Panc1 (cell line): Measurements from ENCODE around the gene ABCC12. TPM values are rescaled to one million over a fixed set of nuclear protein-coding genes. Genes with fewer than 3 reads are reported as not detected.

ENCODE experiments used
- ATAC-seq: fragments of 200-7000 bp; cut with Tn5 transposase; 2 replicates; pipeline ENCODE4 v1.9.1; 2020; ENCODE audit warnings: mild to moderate bottlenecking, moderate library complexity
- BruUV-seq: library from RNA; stranded (reverse); fragments of 400-500 nt; replicated peaks from 2 replicates; lab custom pipeline; 2021; lab: Mats Ljungman, UMichigan
- CTCF ChIA-PET: fragments of 300-600 bp; sonication (Branson Sonifier 250); formaldehyde crosslinking; loops from one replicate; lab custom pipeline; 2022; ENCODE audit warnings: antibody characterized with exemption; lab: Charles Lee
- POLR2A ChIA-PET: fragments of 300-600 bp; sonication (Branson Sonifier 250); formaldehyde crosslinking; loops from one replicate; lab custom pipeline; 2022; ENCODE audit warnings: antibody characterized with exemption; lab: Charles Lee
- DNase-seq: peaks from one replicate; pipeline ENCODE4 v3.0.0-alpha.2; 2010; ENCODE audit warnings: low read depth, low spot score
- H3K27ac ChIP-seq: 2 replicates; pipeline ENCODE4 v1.5.1; 2011; ENCODE audit warnings: mild to moderate bottlenecking, low read length, inconsistent platforms
- H3K27me3 ChIP-seq: fragments of 200-500 bp; sonication (Bioruptor generic); 2 replicates; pipeline ENCODE4 v1.6.0; 2014; ENCODE audit warnings: low read length, inconsistent platforms; ENCODE audit not compliant: control insufficient read depth, insufficient read depth
- H3K36me3 ChIP-seq: fragments of 200-500 bp; sonication (Bioruptor generic); 2 replicates; pipeline ENCODE4 v1.5.1; 2014; ENCODE audit warnings: inconsistent platforms, mild to moderate bottlenecking, low read length, moderate library complexity; ENCODE audit not compliant: control insufficient read depth, insufficient read depth
- H3K4me1 ChIP-seq: 2 replicates; pipeline ENCODE4 v1.5.1; 2011; ENCODE audit warnings: inconsistent platforms, mild to moderate bottlenecking, low read length, moderate library complexity; ENCODE audit not compliant: control insufficient read depth, insufficient read depth
- H3K4me3 ChIP-seq, 2 experiments: 2 replicates each; pipeline ENCODE4 v1.5.1; 2011 to 2012; ENCODE audit warnings: low read depth in 2 of 2, low read length in 2 of 2, mild to moderate bottlenecking in 2 of 2, inconsistent platforms in 1 of 2, moderate library complexity in 1 of 2
- H3K9me3 ChIP-seq: fragments of 200-500 bp; sonication (Bioruptor generic); 2 replicates; pipeline ENCODE4 v1.5.1; 2014; ENCODE audit warnings: low read depth, mild to moderate bottlenecking, inconsistent platforms, low read length, moderate library complexity; ENCODE audit not compliant: control insufficient read depth, insufficient read depth
- POLR2AphosphoS5 ChIP-seq: IDR thresholded peaks from 2 replicates; pipeline ENCODE4 v1.6.1; 2012; ENCODE audit warnings: mild to moderate bottlenecking, low read depth, low read length, moderate library complexity
- REST ChIP-seq, 2 experiments: IDR thresholded peaks; 2 replicates each; pipeline ENCODE4 v1.6.1; 2011 to 2012; ENCODE audit warnings: low read depth in 2 of 2, control low read depth in 1 of 2, low read length in 1 of 2, mild to moderate bottlenecking in 1 of 2, moderate library complexity in 1 of 2; ENCODE audit not compliant: insufficient read depth in 1 of 2
- SIN3A ChIP-seq: IDR thresholded peaks from 2 replicates; pipeline ENCODE4 v1.6.1; 2012; ENCODE audit warnings: low read depth, mild to moderate bottlenecking, low read length, moderate library complexity, borderline replicate concordance; ENCODE audit not compliant: insufficient read depth
- TCF7L2 ChIP-seq: IDR thresholded peaks from 2 replicates; pipeline ENCODE4 v1.6.1; 2011; ENCODE audit warnings: mild to moderate bottlenecking, low read depth, low read length, inconsistent platforms
- in situ Hi-C: cut with HindIII; loops from 2 replicates; pipeline ENCODE4 v1.10.0; 2016; ENCODE audit warnings: low sequenced_read_pairs, low pct_unique_long_range_greater_than_20kb
- intact Hi-C: fragments of 100-400 bp; cut with micrococcal nuclease; formaldehyde crosslinking; loops from one replicate; pipeline ENCODE4 v1.10.0; 2022; ENCODE audit not compliant: unreplicated experiment
- total RNA-seq: library from RNA; stranded (reverse); gene quantifications from one replicate; pipeline ENCODE4 v1.2.1, GENCODE V29; 2021; ENCODE audit not compliant: unreplicated experiment
- TF ChIP-seq, protein P1 (sequence below): fragments of 450-650 bp; IDR thresholded peaks from 2 replicates; pipeline ENCODE4 v1.5.1; 2017; ENCODE audit warnings: mild to moderate bottlenecking

Gene ABCC12
- total RNA-seq, 1 experiment from 2014 or later = not detected

- no peaks in the 10 kb centered on the region for H3K4me1 ChIP-seq
- ChIA-PET POLR2A (no interaction called here), CTCF (no interaction called here)
- intact Hi-C loops (no loop called here), in situ Hi-C loops (no loop called here)
- no TSS peak for BruUV-seq
- no peaks in the 10 kb centered on the region; the same call in 1 of the 2 replicates for H3K9me3 ChIP-seq
- H3K27me3 ChIP-seq = no peaks in the 10 kb centered on the region
- ATAC-seq = no peak
- no peak for DNase-seq
- H3K4me3 ChIP-seq = no peak overlapping the region
- H3K27ac ChIP-seq = no peak overlapping the region
- no peaks in the 10 kb centered on the region for H3K36me3 ChIP-seq
- TF ChIP-seq TCF7L2 = no peak
- TF ChIP-seq SIN3A = no peak
- no peak for TF ChIP-seq REST (IDR thresholded peaks at IDR 0.05; ENCODE audit: insufficient read depth in 1 of 2, low read depth in 2 of 2, low read length in 1 of 2)
- TF ChIP-seq, protein P1, sequence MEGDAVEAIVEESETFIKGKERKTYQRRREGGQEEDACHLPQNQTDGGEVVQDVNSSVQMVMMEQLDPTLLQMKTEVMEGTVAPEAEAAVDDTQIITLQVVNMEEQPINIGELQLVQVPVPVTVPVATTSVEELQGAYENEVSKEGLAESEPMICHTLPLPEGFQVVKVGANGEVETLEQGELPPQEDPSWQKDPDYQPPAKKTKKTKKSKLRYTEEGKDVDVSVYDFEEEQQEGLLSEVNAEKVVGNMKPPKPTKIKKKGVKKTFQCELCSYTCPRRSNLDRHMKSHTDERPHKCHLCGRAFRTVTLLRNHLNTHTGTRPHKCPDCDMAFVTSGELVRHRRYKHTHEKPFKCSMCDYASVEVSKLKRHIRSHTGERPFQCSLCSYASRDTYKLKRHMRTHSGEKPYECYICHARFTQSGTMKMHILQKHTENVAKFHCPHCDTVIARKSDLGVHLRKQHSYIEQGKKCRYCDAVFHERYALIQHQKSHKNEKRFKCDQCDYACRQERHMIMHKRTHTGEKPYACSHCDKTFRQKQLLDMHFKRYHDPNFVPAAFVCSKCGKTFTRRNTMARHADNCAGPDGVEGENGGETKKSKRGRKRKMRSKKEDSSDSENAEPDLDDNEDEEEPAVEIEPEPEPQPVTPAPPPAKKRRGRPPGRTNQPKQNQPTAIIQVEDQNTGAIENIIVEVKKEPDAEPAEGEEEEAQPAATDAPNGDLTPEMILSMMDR = no peak
- no peak for TF ChIP-seq POLR2AphosphoS5
Observed at GRCh38 chr16:48146710-48147109, 9.1 kb downstream of the ABCC12 start.

DNA sequence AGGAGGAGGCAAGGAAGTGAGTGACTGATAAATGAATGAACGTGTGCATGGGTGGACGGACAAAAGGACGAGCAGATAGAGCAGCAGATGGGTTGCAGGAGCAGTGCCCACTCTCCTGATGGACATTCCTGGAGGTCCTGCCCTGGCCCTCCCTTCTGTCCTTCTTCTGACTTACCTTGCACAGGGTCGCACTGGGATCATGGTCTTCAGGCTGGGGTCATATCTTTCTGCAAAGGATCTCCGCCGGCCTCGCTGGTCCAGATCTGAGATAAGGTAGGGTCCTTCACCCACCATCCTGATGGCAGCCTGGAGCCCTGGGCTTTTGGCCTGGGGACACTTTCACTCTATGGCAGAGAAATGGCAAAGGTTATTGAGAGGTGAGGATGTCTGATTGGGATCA is 9.7 kb downstream of the ABCC12 start:
- CTCF ChIA-PET = no interaction called here

More for the DNA sequence above, 9.7 kb downstream of the ABCC12 start:
- DNase-seq (no peak), ATAC-seq (no peak)
- no peaks in the 10 kb centered on the region; the same call in 1 of the 2 replicates for H3K9me3 ChIP-seq
- H3K27me3 ChIP-seq = no peaks in the 10 kb centered on the region
- no peaks in the 10 kb centered on the region for H3K36me3 ChIP-seq
- TF ChIP-seq POLR2AphosphoS5 = no peak
- TF ChIP-seq SIN3A = no peak
- TF ChIP-seq TCF7L2 = no peak
- TF ChIP-seq, protein P1 = no peak
- TF ChIP-seq REST (IDR thresholded peaks at IDR 0.05; ENCODE audit: insufficient read depth in 1 of 2, low read depth in 2 of 2, low read length in 1 of 2) = no peak
- no peak overlapping the region for H3K4me3 ChIP-seq
- POLR2A ChIA-PET = no interaction called here
- intact Hi-C loops = no loop called here
- BruUV-seq = no TSS peak
- H3K27ac ChIP-seq = no peak overlapping the region
- in situ Hi-C loops = no loop called here
- no peaks in the 10 kb centered on the region for H3K4me1 ChIP-seq
